Loucy (cell line): ENCODE results near the gene INPP5D.

Source experiments
- H2AFZ ChIP-seq: fragments of 200-600 bp; sonication (generic); 2 replicates; pipeline ENCODE4 v1.6.0; 2016; ENCODE audit warnings: antibody characterized with exemption, mild to moderate bottlenecking, low read length, moderate library complexity
- H3F3A ChIP-seq: fragments of 200-600 bp; 2 replicates; pipeline ENCODE4 v1.6.0; 2016; ENCODE audit warnings: antibody characterized with exemption, low read depth, mild to moderate bottlenecking
- H3K27me3 ChIP-seq: fragments of 200-600 bp; sonication (generic); 2 replicates; pipeline ENCODE4 v1.6.1; 2014; ENCODE audit warnings: low read length, mild to moderate bottlenecking; ENCODE audit not compliant: insufficient read depth, poor library complexity, severe bottlenecking
- H3K36me3 ChIP-seq: fragments of 200-600 bp; sonication (generic); 2 replicates; pipeline ENCODE4 v1.6.1; 2016; ENCODE audit warnings: low read length; ENCODE audit not compliant: insufficient read depth
- H3K4me1 ChIP-seq: fragments of 200-600 bp; sonication (generic); 2 replicates; pipeline ENCODE4 v1.5.1; 2014; ENCODE audit warnings: low read length, mild to moderate bottlenecking; ENCODE audit not compliant: insufficient read depth, poor library complexity, severe bottlenecking
- H3K4me2 ChIP-seq: fragments of 200-600 bp; sonication (generic); 2 replicates; pipeline ENCODE4 v1.6.0; 2014; ENCODE audit warnings: antibody characterized with exemption, low read length, low read depth, mild to moderate bottlenecking; ENCODE audit not compliant: poor library complexity, severe bottlenecking
- H3K4me3 ChIP-seq: fragments of 200-600 bp; sonication (generic); 2 replicates; pipeline ENCODE4 v1.5.1; 2014; ENCODE audit warnings: low read length, mild to moderate bottlenecking, mixed read lengths; ENCODE audit not compliant: poor library complexity, severe bottlenecking
- H3K79me2 ChIP-seq: fragments of 200-600 bp; sonication (generic); 2 replicates; pipeline ENCODE4 v1.6.1; 2014; ENCODE audit warnings: low read length; ENCODE audit not compliant: insufficient read depth
- H3K9ac ChIP-seq: fragments of 200-600 bp; sonication (generic); 2 replicates; pipeline ENCODE4 v1.6.0; 2014; ENCODE audit warnings: mild to moderate bottlenecking, low read depth, low read length, moderate library complexity; ENCODE audit not compliant: poor library complexity, severe bottlenecking
- H3K9me2 ChIP-seq: fragments of 200-600 bp; sonication (generic); replicated peaks from 2 replicates; pipeline ENCODE4 v1.6.1; 2016; ENCODE audit warnings: low read depth, low read length, mixed read lengths
- H3K9me3 ChIP-seq: fragments of 200-600 bp; sonication (generic); 2 replicates; pipeline ENCODE4 v1.6.1; 2014; ENCODE audit warnings: mild to moderate bottlenecking, antibody characterized with exemption, low read length, low read depth; ENCODE audit not compliant: insufficient read depth
- H4K20me1 ChIP-seq: fragments of 200-600 bp; sonication (generic); 2 replicates; pipeline ENCODE4 v1.6.0; 2014; ENCODE audit warnings: antibody characterized with exemption, low read length, mild to moderate bottlenecking; ENCODE audit not compliant: insufficient read depth, poor library complexity, severe bottlenecking
- CTCF ChIP-seq: fragments of 200-600 bp; sonication (generic); conservative IDR thresholded peaks from 2 replicates; pipeline ENCODE4 v1.5.1; 2014; ENCODE audit warnings: mild to moderate bottlenecking, antibody characterized with exemption, low read length
- EZH2phosphoT487 ChIP-seq: fragments of 200-600 bp; IDR thresholded peaks from 2 replicates; pipeline ENCODE4 v1.6.1; 2018; ENCODE audit warnings: antibody characterized with exemption, mild to moderate bottlenecking, moderate library complexity, borderline replicate concordance

The INPP5D gene

GRCh38 chr2:233020454-233020853 lies 39.7 kb upstream of the INPP5D start:
- no peaks in the 10 kb centered on the region for H3K4me1 ChIP-seq
- H4K20me1 ChIP-seq, result no peaks in the 10 kb centered on the region
- no peak overlapping the region for H3K9ac ChIP-seq
- H3K9me3 ChIP-seq, result no peaks in the 10 kb centered on the region
- no peaks in the 10 kb centered on the region for H3K36me3 ChIP-seq
- TF ChIP-seq EZH2phosphoT487 (no peak), CTCF (no peak)
- no peak overlapping the region for H2AFZ ChIP-seq
- no peak overlapping the region for H3K4me2 ChIP-seq
- no peaks in the 10 kb centered on the region for H3K27me3 ChIP-seq
- H3F3A ChIP-seq, result no peaks in the 10 kb centered on the region
- no peaks in the 10 kb centered on the region for H3K9me2 ChIP-seq
- no peaks in the 10 kb centered on the region for H3K79me2 ChIP-seq
- H3K4me3 ChIP-seq, result no peak overlapping the region

- Histone ChIP-seq H3K4me3 (no peak overlapping the region), H3K4me2 (no peak overlapping the region), H3K4me1 (no peaks in the 10 kb centered on the region), H3K9ac (no peak overlapping the region), H3K9me3 (no peaks in the 10 kb centered on the region), H4K20me1 (no peaks in the 10 kb centered on the region), H3K79me2 (no peaks in the 10 kb centered on the region), H2AFZ (no peak overlapping the region), H3K36me3 (no peaks in the 10 kb centered on the region), H3K9me2 (no peaks in the 10 kb centered on the region), H3K27me3 (no peaks in the 10 kb centered on the region), H3F3A (no peaks in the 10 kb centered on the region)
- no peak for TF ChIP-seq CTCF
- TF ChIP-seq EZH2phosphoT487, result no peak
Observed at GRCh38 chr2:233021771-233022170, 38.4 kb upstream of the INPP5D start.

GRCh38 chr2:233022561-233022960 lies 37.6 kb upstream of the INPP5D start:
- H3K4me2 ChIP-seq, result no peak overlapping the region
- H3K9me3 ChIP-seq, result no peaks in the 10 kb centered on the region
- H3K27me3 ChIP-seq, result no peaks in the 10 kb centered on the region
- H3K9ac ChIP-seq, result no peak overlapping the region
- H3K4me1 ChIP-seq, result no peaks in the 10 kb centered on the region
- H2AFZ ChIP-seq, result no peak overlapping the region
- no peaks in the 10 kb centered on the region for H3K79me2 ChIP-seq
- TF ChIP-seq CTCF (no peak), EZH2phosphoT487 (no peak)
- H3K36me3 ChIP-seq, result no peaks in the 10 kb centered on the region
- H3K4me3 ChIP-seq, result no peak overlapping the region
- H3F3A ChIP-seq, result no peaks in the 10 kb centered on the region
- no peaks in the 10 kb centered on the region for H4K20me1 ChIP-seq
- H3K9me2 ChIP-seq, result no peaks in the 10 kb centered on the region
